Central memory CD8-positive, alpha-beta T cell (primary cell): ENCODE results near the gene ICOSLG.
A peak's percentile ranks its signal among the peaks of the same experiment; 100 is the strongest.
"Not testable (repeated sequence)": the region's sequence is repeated elsewhere in the genome, so short reads cannot be mapped to it uniquely, and the experiment has no call there.

ENCODE experiments used
- ATAC-seq: fragments of 150-1000 bp; cut with Tn5 transposase; replicated peaks from 2 replicates; pipeline ENCODE4 v1.10.0; 2022; ENCODE audit warnings: mild to moderate bottlenecking, moderate FRiP score, moderate number of reproducible peaks; ENCODE audit not compliant: poor library complexity, severe bottlenecking; ENCODE audit errors: extremely low read depth
- DNase-seq, 2 donors: peaks; one replicate each; pipeline ENCODE4 v3.0.0; 2021; ENCODE audit warnings: low spot score in 2 of 2
- H3K27ac Mint-ChIP-seq: one replicate; pipeline ENCODE4 v1.8.0; 2022; ENCODE audit warnings: low read depth, mild to moderate bottlenecking, moderate library complexity, mixed read lengths
- H3K27me3 Mint-ChIP-seq: one replicate; pipeline ENCODE4 v1.8.0; 2022; ENCODE audit warnings: mixed read lengths
- H3K36me3 Mint-ChIP-seq: one replicate; pipeline ENCODE4 v1.8.0; 2022; ENCODE audit warnings: mild to moderate bottlenecking, moderate library complexity, mixed read lengths; ENCODE audit not compliant: insufficient read depth
- H3K4me1 Mint-ChIP-seq: one replicate; pipeline ENCODE4 v1.8.0; 2022; ENCODE audit warnings: mixed read lengths
- H3K4me3 Mint-ChIP-seq: one replicate; pipeline ENCODE4 v1.8.0; 2022; ENCODE audit warnings: mild to moderate bottlenecking, moderate library complexity, mixed read lengths
- H3K9me3 Mint-ChIP-seq: one replicate; pipeline ENCODE4 v1.8.0; 2022; ENCODE audit warnings: mixed read lengths

ICOSLG gene

DNA sequence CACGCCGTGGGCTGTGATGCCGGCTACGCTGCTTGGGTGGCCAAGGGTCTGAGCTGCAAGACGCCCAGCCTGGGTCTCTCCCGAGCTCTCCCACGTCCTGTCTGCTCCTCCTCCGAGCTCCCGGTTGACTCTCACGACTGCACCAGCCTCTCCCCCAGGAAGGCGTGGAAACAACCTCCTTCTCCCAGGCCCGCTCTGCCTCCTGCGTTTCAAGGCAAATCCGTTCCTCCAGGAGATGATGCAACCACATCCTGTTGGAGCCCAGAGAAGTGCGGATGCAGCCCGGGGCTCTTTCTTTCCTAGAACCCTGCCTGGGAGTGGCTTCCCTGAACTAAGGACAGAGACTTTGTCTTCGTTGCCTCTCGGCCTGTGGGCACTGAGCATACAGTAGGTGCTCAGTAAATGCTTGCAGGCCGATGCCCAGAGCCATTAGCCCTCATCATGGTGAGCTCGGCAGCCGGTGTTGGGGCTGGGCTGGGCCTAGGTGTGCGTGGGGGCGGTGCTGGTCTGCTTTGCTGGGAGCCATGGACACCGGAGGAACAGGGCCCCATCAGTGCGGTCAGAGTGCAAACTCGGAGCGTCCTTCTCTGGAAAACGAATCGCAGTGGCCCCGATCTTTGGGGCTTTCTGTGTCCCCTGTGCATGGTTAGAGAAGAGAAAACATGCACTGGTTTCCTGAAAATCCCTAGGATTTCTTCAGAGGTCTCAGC, 38.0 kb downstream of the ICOSLG start:
- not testable (repeated sequence) for H3K4me3 Mint-ChIP-seq, H3K36me3 Mint-ChIP-seq, H3K27ac Mint-ChIP-seq, H3K27me3 Mint-ChIP-seq, H3K4me1 Mint-ChIP-seq, H3K9me3 Mint-ChIP-seq, DNase-seq, ATAC-seq

DNA sequence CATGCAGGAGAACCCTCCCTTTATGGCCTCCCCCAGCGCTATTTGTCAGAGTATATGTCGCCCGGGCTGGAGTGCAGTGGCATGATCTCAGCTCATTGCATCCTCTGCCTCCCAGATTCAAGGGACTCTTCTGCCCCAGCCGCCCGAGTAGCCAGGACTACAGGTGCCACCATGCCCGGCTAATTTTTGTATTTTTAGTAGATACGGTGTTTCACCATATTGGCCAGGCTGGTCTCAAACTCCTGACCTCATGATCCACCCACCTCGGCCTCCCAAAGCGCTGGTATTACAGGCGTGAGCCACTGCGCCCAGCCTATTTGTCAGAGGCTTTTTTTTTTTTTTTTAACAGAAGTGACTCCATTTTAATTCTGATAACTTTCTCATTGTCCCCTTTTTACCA, 40.7 kb downstream of the ICOSLG start:
- H3K9me3 Mint-ChIP-seq, ATAC-seq, DNase-seq, H3K36me3 Mint-ChIP-seq, H3K4me1 Mint-ChIP-seq, H3K4me3 Mint-ChIP-seq, H3K27ac Mint-ChIP-seq, H3K27me3 Mint-ChIP-seq: not testable (repeated sequence)

DNA sequence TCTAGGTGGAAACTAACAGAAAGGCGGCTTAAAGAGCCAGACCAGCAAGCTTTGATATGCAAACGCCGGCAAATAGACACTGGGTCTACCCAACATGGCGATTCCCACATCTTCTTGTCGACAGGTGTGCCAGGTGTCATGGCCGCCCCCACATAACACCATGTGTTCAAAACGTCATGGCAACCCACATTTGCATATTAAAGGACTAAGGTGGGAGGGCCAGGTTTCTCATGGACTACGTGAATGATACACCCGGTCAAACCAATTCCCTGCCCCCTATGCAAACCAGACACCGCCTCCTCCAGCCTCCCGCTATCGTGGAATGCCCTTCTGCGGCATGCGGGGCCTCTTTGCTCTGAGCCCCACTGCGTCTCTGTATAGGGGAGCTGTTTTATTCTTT, 41.3 kb downstream of the ICOSLG start:
- ATAC-seq (no peak), DNase-seq (no peak)
- no peak overlapping the region for H3K27ac Mint-ChIP-seq
- H3K4me1 Mint-ChIP-seq, result no peaks in the 10 kb centered on the region
- H3K9me3 Mint-ChIP-seq, result no peaks in the 10 kb centered on the region
- H3K4me3 Mint-ChIP-seq, result no peak overlapping the region
- H3K36me3 Mint-ChIP-seq, result no peaks in the 10 kb centered on the region
- no peaks in the 10 kb centered on the region for H3K27me3 Mint-ChIP-seq

DNA sequence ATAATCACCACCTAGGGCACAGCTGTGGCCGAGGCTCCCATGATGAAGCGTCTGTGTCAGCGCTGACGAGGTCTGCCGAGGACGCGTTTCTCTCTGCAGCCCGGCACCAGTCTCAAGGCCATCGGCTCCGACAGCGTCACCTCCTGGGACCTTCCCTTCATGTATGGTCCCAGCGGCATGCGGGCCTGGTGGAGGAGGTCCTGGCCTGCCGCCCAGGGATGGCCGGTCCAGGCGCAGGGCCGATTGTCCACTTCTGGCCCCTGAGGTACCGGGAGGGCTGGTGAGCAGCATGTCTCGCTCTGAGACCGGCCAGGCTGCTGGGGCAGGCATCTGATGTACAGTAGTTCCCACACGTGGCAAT, 43.6 kb downstream of the ICOSLG start:
- H3K4me1 Mint-ChIP-seq, ATAC-seq, H3K9me3 Mint-ChIP-seq: not testable (repeated sequence)

DNA sequence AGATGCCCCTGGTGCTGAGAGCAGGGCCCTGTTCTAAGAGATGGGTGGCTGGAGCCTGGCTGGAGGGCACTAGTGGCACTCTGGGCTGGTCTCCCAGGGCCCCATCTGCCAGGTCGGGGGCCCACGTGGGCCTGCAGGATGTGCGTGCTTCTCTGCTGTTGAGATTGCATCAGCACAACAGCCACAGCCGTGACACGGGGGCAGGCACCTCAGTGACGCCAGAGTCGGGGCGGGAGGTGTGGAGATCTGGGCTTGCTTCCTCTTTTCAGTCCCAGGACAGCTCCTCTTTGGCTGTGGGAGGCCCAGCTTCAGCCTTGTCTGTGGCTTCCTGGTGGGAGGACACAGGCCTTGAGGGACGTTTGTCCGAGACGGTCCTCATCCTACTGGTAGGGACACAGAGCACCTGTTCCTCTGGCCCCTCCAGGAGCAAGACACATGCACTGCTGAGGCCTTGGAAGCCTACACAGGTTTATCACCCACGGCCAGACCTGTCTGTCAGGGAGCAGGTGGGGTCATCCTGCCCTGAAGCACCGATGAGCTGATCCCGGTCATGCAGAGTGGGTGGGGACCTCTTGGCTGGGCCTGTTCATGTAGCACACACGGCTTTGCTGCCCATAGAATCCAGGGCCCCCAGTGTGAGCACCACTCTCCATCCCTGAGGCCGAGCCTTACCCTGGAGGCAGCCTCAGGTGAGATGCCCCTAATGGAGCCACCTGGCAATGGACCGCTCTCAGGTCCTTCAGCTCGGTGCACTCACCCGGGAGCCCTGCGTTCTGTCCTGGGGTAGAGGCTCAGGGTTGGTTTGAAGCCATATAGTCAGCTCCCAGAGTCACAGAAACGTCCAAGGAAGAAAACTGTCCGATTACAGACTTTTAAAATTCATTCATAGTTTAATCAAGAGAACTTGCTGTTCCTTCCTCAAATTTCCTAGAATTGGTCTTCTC, 44.3 kb downstream of the ICOSLG start:
- DNase-seq (peak in 1 of 2 donors; percentile 58), ATAC-seq (peak; percentile 94)
- H3K27ac Mint-ChIP-seq, H3K9me3 Mint-ChIP-seq, H3K36me3 Mint-ChIP-seq, H3K4me3 Mint-ChIP-seq, H3K27me3 Mint-ChIP-seq, H3K4me1 Mint-ChIP-seq: not testable (repeated sequence)

More for the DNA sequence above, 43.6 kb downstream of the ICOSLG start:
- not testable (repeated sequence) for H3K27me3 Mint-ChIP-seq, H3K36me3 Mint-ChIP-seq, DNase-seq, H3K4me3 Mint-ChIP-seq, H3K27ac Mint-ChIP-seq

DNA sequence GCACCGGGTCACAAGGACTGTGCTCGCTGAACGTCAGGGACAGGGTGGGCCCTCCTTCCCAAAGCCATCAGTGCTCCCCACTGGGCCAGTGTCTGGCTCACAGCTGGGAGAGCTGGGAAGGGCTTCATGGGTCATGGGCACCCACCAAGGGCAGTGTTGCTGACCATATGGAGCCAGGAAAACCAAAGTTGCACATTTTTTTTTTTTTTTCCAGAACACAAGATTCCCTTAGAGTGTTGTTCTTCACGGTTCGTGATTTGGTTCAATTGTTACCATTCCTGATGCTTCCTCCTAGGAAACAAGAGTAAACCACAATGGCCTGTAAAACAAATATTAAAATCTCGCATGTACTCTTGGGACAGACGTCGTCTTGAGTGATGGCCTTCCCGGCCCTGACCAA, 45.9 kb downstream of the ICOSLG start:
- H3K4me1 Mint-ChIP-seq, ATAC-seq, H3K4me3 Mint-ChIP-seq, H3K27me3 Mint-ChIP-seq, H3K9me3 Mint-ChIP-seq, DNase-seq, H3K36me3 Mint-ChIP-seq, H3K27ac Mint-ChIP-seq: not testable (repeated sequence)

DNA sequence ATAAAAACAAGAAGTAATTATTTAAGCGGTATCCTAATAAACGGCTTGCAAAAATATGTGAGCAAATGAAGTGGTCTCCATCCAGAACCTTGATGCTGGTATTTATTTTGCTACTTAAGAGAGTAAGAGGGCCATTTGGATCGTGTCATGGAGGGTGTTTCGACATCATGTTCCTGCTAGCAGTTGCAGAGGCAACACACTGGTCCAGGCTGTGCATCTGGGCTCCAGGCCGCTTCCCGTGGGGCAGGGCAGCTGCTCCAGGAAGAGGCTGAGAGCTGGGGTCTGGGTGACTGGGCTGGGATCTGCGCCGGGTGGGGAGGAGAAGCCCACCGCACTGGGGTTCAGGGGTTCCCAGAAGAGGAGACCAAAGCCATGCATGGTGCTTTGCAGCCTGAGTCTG, 46.3 kb downstream of the ICOSLG start:
- not testable (repeated sequence) for DNase-seq, H3K4me1 Mint-ChIP-seq, H3K36me3 Mint-ChIP-seq, H3K9me3 Mint-ChIP-seq, H3K4me3 Mint-ChIP-seq, H3K27me3 Mint-ChIP-seq, H3K27ac Mint-ChIP-seq, ATAC-seq

DNA sequence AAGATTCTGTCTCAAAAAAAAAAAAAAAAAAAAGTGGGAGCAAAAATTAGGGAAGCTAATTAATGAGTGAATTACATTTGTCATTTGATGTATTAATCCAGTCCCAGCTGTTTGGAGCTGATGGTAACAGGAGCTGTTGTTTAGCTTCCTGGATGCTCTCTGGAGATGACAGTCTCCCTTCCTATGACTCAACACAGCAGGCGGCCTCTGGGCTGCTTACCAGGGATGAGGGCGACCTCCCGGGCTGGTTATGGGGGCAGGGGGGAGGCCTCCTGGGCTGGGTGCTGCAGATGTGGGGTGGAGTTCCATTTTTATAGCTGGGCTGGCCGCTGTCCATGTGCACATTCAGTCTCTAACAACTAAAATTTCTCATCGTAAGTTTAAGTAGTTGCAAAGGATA, 47.6 kb downstream of the ICOSLG start:
- not testable (repeated sequence) for H3K27ac Mint-ChIP-seq, DNase-seq, ATAC-seq, H3K9me3 Mint-ChIP-seq, H3K4me1 Mint-ChIP-seq, H3K27me3 Mint-ChIP-seq, H3K4me3 Mint-ChIP-seq, H3K36me3 Mint-ChIP-seq

DNA sequence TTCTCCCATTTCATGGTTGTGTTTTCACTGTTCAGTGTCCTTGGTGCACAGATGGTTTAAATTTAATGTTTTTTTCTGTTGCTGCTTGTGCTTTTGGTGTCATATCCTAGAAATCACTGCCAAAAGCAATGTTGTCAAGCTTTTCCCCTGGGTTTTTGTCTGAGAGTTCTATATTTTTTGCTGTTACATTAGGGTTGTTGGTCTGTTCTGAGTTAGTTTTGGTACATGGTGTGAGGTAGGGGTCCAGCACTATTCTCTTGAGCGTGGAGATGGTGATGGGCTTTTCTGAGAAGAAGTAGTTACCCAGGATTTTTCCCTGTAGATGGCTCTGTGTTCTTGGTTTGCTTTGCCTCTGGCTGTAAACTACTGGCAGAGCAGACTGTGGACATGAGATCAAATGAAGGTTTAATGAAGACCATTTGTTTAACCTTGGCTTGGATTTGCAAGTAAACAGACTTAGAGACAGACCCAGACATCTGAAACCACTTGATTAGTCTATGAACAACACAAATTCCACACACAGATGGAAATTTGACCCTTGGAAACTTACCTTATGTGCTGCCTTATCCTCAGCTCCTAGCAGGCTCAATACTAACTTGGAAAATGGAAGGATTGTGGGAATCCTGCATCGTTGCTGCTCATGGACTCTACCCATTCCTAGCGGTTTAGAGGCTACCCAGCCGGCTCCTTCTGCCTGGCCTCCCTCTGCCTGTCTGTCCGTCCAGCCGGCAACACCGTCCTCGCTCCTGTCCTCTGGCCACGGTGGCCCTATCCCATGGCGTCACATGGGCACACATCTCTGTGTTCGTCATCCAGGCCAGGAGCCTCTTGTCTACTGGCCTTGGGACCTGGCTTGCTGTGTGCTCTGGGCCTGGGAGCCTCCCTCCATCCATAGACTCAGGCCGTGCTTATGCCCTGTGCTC, 50.1 kb downstream of the ICOSLG start:
- not testable (repeated sequence) for H3K27me3 Mint-ChIP-seq, DNase-seq

DNA sequence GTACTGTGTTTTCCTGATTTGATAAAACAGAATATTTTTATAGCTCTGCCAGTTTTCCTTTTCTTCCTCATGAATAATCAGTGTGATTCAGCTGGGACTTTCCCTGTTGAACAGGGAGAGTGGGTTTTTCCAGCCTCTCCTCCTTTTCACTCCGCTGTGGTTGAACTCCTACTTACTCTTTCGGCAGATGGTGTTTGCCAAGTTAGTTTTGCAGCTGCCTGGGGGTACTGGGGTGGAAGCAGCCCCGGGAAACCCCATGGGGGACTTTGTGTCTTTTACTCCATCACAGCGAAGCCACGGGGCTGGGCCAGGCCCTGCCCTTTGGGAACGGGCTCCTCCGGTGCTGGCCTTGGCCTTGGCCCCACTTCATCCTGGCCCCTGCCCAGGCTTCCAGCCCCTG, 55.9 kb downstream of the ICOSLG start:
- not testable (repeated sequence) for ATAC-seq

More for the DNA sequence above, 50.1 kb downstream of the ICOSLG start:
- not testable (repeated sequence) for H3K36me3 Mint-ChIP-seq, ATAC-seq, H3K27ac Mint-ChIP-seq, H3K4me1 Mint-ChIP-seq, H3K9me3 Mint-ChIP-seq, H3K4me3 Mint-ChIP-seq

DNA sequence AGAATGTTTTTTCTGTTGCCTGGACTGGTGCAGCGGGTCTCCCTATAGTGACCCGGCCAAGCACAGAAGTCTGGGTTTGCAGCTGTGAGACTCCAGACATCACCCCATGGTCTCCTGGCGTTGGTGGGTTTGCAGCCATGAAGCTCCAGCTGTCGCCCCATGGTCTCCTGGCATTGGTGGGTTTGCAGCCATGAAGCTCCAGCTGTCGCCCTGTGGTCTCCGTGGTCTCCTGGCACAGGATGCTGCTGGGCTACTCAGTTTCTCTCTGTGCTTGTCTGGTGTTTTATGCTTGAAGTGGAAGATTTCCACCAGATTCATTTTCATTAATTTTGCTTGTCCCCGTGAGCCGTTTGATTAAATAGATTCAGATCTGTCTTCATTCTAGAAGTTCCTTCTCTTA, 58.5 kb downstream of the ICOSLG start:
- not testable (repeated sequence) for H3K27me3 Mint-ChIP-seq, H3K4me1 Mint-ChIP-seq, H3K36me3 Mint-ChIP-seq, H3K4me3 Mint-ChIP-seq, DNase-seq, H3K9me3 Mint-ChIP-seq, ATAC-seq, H3K27ac Mint-ChIP-seq

More for the DNA sequence above, 55.9 kb downstream of the ICOSLG start:
- H3K4me1 Mint-ChIP-seq, H3K36me3 Mint-ChIP-seq, H3K4me3 Mint-ChIP-seq, DNase-seq, H3K9me3 Mint-ChIP-seq, H3K27ac Mint-ChIP-seq, H3K27me3 Mint-ChIP-seq: not testable (repeated sequence)

DNA sequence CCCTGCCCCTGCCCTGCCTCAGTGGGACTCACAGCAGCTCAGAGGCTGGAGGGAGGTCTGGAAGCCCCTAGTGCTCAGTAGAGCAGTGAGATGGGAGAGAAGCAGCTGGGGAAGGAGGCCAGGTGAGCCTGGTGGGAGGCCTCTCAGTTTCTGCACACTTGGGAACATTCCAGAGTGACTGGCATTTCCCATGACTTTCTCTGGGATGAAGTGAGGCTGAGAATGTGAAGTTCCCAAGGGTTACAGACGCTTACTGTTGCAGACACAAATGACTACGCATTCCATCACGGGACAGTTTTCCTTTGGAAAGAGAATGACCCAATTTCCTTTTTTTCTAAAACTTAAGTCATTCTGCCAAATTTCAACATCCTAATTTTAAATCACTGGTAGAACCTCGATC, 59.2 kb downstream of the ICOSLG start:
- not testable (repeated sequence) for H3K27ac Mint-ChIP-seq

More for the DNA sequence above, 59.2 kb downstream of the ICOSLG start:
- not testable (repeated sequence) for ATAC-seq, H3K27me3 Mint-ChIP-seq, H3K4me3 Mint-ChIP-seq, H3K36me3 Mint-ChIP-seq, H3K4me1 Mint-ChIP-seq, H3K9me3 Mint-ChIP-seq, DNase-seq
